Naive thymus-derived CD4-positive, alpha-beta T cell (primary cell): ENCODE measurements around the gene YWHAQ. TPM values are rescaled to one million over a fixed set of nuclear protein-coding genes. Genes with fewer than 3 reads are reported as not detected.

Experiments used
- ATAC-seq: fragments of 150-1000 bp; cut with Tn5 transposase; 2 replicates; pipeline ENCODE4 v1.10.0; 2021; ENCODE audit warnings: mild to moderate bottlenecking, moderate library complexity
- CTCF ChIA-PET: fragments of 350-600 bp; sonication (Branson Sonifier 250); formaldehyde crosslinking; loops from one replicate; lab custom pipeline; 2021; ENCODE audit warnings: antibody characterized with exemption; lab: Charles Lee
- POLR2A ChIA-PET: fragments of 350-600 bp; sonication (Branson Sonifier 250); formaldehyde crosslinking; loops from one replicate; lab custom pipeline; 2021; ENCODE audit warnings: antibody characterized with exemption, inconsistent platforms; lab: Charles Lee
- DNase-seq, 9 donors: peaks; one replicate each; pipeline versions ENCODE4 v3.0.0 to v3.0.0-alpha.2; 2020 to 2022; ENCODE audit warnings: mixed read lengths in 1 of 9
- H3K27ac ChIP-seq: one replicate; pipeline ENCODE4 v1.7.0; 2013; ENCODE audit warnings: mild to moderate bottlenecking, low read depth, low read length, moderate library complexity
- H3K27me3 ChIP-seq, 2 donors: one replicate each; pipeline ENCODE4 v1.7.0; 2013; ENCODE audit warnings: low read length in 2 of 2, mild to moderate bottlenecking in 2 of 2, moderate library complexity in 2 of 2; ENCODE audit not compliant: control insufficient read depth in 2 of 2, insufficient read depth in 2 of 2
- H3K36me3 ChIP-seq, 3 experiments: 1 replicate in 2 of 3; 2 replicates in 1 of 3; pipeline ENCODE4 v1.7.0; 2013; ENCODE audit warnings: low read length in 3 of 3, mild to moderate bottlenecking in 3 of 3, moderate library complexity in 1 of 3; ENCODE audit not compliant: insufficient read depth in 3 of 3, control insufficient read depth in 2 of 3
- H3K4me1 ChIP-seq, 2 donors: one replicate each; pipeline ENCODE4 v1.7.0; 2013; ENCODE audit warnings: low read length in 2 of 2, mild to moderate bottlenecking in 2 of 2, moderate library complexity in 1 of 2; ENCODE audit not compliant: control insufficient read depth in 2 of 2, insufficient read depth in 2 of 2
- H3K4me3 ChIP-seq: 2 replicates; pipeline ENCODE4 v1.7.0; 2013; ENCODE audit warnings: mild to moderate bottlenecking, low read length
- H3K9me3 ChIP-seq, 3 experiments: 1 replicate in 2 of 3; 2 replicates in 1 of 3; pipeline ENCODE4 v1.7.0; 2013; ENCODE audit warnings: low read length in 3 of 3; ENCODE audit not compliant: control insufficient read depth in 2 of 3
- H3K27ac Mint-ChIP-seq, 9 donors: one replicate each; pipeline ENCODE4 v1.8.0; 2020 to 2022; ENCODE audit warnings: mixed read lengths in 9 of 9, mild to moderate bottlenecking in 8 of 9, moderate library complexity in 5 of 9, inconsistent platforms in 2 of 9
- H3K27me3 Mint-ChIP-seq, 5 donors: one replicate each; pipeline ENCODE4 v1.8.0; 2021 to 2022; ENCODE audit warnings: mixed read lengths in 5 of 5, mild to moderate bottlenecking in 1 of 5
- H3K36me3 Mint-ChIP-seq, 5 donors: one replicate each; pipeline ENCODE4 v1.8.0; 2020 to 2022; ENCODE audit warnings: mixed read lengths in 5 of 5, mild to moderate bottlenecking in 3 of 5, inconsistent platforms in 1 of 5
- H3K4me1 Mint-ChIP-seq, 7 donors: one replicate each; pipeline ENCODE4 v1.8.0; 2020 to 2022; ENCODE audit warnings: mixed read lengths in 7 of 7, mild to moderate bottlenecking in 3 of 7, inconsistent platforms in 1 of 7
- H3K4me3 Mint-ChIP-seq, 10 donors: one replicate each; pipeline ENCODE4 v1.8.0; 2020 to 2022; ENCODE audit warnings: mild to moderate bottlenecking in 10 of 10, mixed read lengths in 10 of 10, moderate library complexity in 6 of 10, inconsistent platforms in 2 of 10
- H3K9me3 Mint-ChIP-seq, 11 donors: one replicate each; pipeline ENCODE4 v1.8.0; 2020 to 2022; ENCODE audit warnings: mixed read lengths in 11 of 11, mild to moderate bottlenecking in 4 of 11, inconsistent platforms in 1 of 11, moderate library complexity in 1 of 11
- intact Hi-C, 2 donors: fragments of 100-400 bp; cut with micrococcal nuclease; formaldehyde crosslinking; loops; one replicate each; pipeline ENCODE4 v1.15.1; 2023
- polyA plus RNA-seq, 2 donors: library from polyadenylated mRNA; unstranded; fragments of 300-500 nt; fragmentation: Illumina TruSeq; gene quantifications; one replicate each; pipeline ENCODE4 v1.2.3, GENCODE V29; 2021
- total RNA-seq, 6 experiments: library from RNA in 5 of 6; stranded (reverse) in 5 of 6; gene quantifications; 1 replicate in 5 of 6; 2 replicates in 1 of 6; pipeline ENCODE4 v1.2.3 and lab custom pipeline; 2021 to 2026

Gene YWHAQ
- total and polyA plus RNA-seq, 7 experiments from 2014 or later, result 67.3 to 189 (median 118) TPM

DNA sequence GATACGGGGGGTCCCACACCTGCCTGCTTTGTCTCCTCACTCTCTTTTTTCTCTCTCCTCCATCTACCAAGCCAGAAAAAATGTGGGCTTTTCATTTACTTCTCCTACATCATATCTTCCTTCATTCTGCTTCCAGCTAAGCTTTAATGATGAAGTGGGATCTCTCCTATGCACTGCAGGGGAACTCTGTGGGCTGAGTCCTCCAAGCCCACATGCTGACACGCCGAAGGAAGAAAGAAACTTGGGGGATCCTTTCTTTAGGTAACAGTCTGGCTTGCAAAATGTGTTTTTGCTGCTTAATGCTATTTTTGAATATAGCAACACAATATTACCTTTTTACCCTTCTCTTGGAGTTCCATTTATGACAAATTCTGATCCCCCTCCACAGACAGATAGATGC is 33.6 kb upstream of the YWHAQ start:
- intact Hi-C loops, result no loop called here
- CTCF ChIA-PET, result no interaction called here
- Histone ChIP-seq H3K4me3 (no peak overlapping the region), H3K27me3 (no peaks in the 10 kb centered on the region), H3K4me1 (peaks cover 0 to 4% of the 10 kb centered on the region in 2 donors), H3K27ac (no peak overlapping the region), H3K9me3 (no peaks in the 10 kb centered on the region), H3K36me3 (no peaks in the 10 kb centered on the region)
- H3K4me1 Mint-ChIP-seq, result peaks cover 0 to 4% (median 0%) of the 10 kb centered on the region in 7 donors
- H3K9me3 Mint-ChIP-seq, result no peaks in the 10 kb centered on the region
- POLR2A ChIA-PET, result interaction anchor here (0.6 kb wide), 1 partner anchor 50 kb away, joined by 3 read pairs; no protein-coding TSS in a partner anchor
- no peak overlapping the region for H3K4me3 Mint-ChIP-seq
- peaks cover 0 to 15% (median 0%) of the 10 kb centered on the region in 5 donors for H3K27me3 Mint-ChIP-seq
- no peak for DNase-seq
- H3K36me3 Mint-ChIP-seq, result no peaks in the 10 kb centered on the region
- H3K27ac Mint-ChIP-seq, result peak overlapping the region in 1 of 9 donors; percentile 8
- no peak for ATAC-seq

DNA sequence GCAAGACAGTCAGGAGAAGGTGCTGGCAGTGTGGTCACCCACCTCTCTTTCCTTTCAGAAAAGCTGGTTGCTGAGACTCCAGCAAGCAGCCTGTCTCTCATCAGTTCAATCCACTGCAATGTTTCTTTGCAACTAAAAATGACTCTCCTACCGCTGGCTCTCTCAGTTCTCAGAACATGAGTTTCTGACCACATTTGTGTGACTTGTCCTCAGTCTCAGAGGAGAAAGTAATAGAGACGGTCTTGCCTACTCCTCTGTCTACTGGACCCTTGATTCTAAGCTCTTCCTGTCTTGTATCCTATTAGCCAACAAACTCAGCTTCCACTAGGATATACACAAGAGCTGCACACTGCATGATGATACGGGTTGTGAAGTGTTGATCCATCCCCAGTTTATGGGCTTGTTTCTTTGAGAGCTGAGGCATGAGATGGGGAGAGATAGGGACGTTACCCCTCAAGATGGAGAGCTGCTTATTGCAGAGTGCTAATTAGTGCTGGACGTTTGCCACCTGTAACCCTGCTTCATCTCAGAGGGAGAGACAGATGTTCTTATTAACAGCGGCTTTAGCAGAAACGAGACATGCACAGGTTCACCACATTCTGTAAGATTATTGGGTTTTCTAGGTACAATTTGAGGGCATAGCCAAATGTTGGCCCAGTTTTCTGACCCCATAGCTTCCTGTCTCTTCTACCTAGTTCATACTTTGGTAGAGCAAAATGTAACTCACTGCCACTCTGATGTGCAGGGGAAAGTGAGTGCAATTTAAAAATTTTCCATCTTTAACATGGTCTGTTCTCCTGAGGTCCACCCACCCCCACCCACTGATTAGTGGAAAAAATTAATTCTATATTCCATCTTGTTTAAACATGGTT is 32.4 kb upstream of the YWHAQ start:
- H3K4me3 ChIP-seq, result no peak overlapping the region
- H3K9me3 Mint-ChIP-seq, result no peaks in the 10 kb centered on the region
- DNase-seq, result no peak
- H3K4me1 Mint-ChIP-seq, result peaks cover 0 to 4% (median 0%) of the 10 kb centered on the region in 7 donors
- H3K27ac Mint-ChIP-seq, result no peak overlapping the region
- H3K9me3 ChIP-seq, result no peaks in the 10 kb centered on the region
- H3K27me3 ChIP-seq, result no peaks in the 10 kb centered on the region
- no peak overlapping the region for H3K27ac ChIP-seq
- H3K4me1 ChIP-seq, result peaks cover 0 to 4% of the 10 kb centered on the region in 2 donors
- ChIA-PET CTCF (no interaction called here), POLR2A (no interaction called here)
- no peaks in the 10 kb centered on the region for H3K36me3 ChIP-seq
- intact Hi-C loops, result no loop called here
- ATAC-seq, result no peak
- no peaks in the 10 kb centered on the region for H3K36me3 Mint-ChIP-seq
- peaks cover 0 to 15% (median 0%) of the 10 kb centered on the region in 5 donors for H3K27me3 Mint-ChIP-seq
- H3K4me3 Mint-ChIP-seq, result no peak overlapping the region

DNA sequence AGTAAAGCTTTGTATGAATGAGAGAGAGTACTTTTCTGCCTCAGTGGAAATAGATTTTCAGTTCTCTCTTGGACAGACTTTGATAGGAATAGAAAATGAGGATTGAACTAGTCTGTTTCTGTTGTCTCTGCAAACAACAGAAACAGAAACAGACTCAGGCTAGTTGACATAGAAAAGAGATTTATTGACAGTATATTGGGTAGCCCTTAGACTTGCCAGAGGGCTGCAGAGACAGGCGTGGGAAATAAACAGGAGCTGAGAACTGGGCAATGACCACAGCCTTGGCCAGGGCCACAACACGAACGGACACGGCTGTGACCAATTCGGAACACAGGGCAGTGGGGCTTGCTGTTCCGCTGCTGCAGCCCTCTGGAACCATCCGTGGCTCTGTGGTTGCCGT is 30.5 kb upstream of the YWHAQ start:
- no peak overlapping the region for H3K4me3 Mint-ChIP-seq
- H3K27ac ChIP-seq, result no peak overlapping the region
- no peak overlapping the region for H3K4me3 ChIP-seq
- intact Hi-C loops, result no loop called here
- ATAC-seq, result no peak
- no peak for DNase-seq
- no peaks in the 10 kb centered on the region for H3K36me3 ChIP-seq
- H3K4me1 Mint-ChIP-seq, result peaks cover 0 to 14% (median 0%) of the 10 kb centered on the region in 7 donors
- no peaks in the 10 kb centered on the region for H3K9me3 ChIP-seq
- peaks cover 0 to 10% (median 0%) of the 10 kb centered on the region in 5 donors for H3K27me3 Mint-ChIP-seq
- H3K9me3 Mint-ChIP-seq, result no peaks in the 10 kb centered on the region
- H3K27me3 ChIP-seq, result no peaks in the 10 kb centered on the region
- CTCF ChIA-PET, result no interaction called here
- peaks cover 0 to 4% of the 10 kb centered on the region in 2 donors for H3K4me1 ChIP-seq
- no peak overlapping the region for H3K27ac Mint-ChIP-seq
- POLR2A ChIA-PET, result no interaction called here
- peaks cover 0 to 1% (median 0%) of the 10 kb centered on the region in 5 donors for H3K36me3 Mint-ChIP-seq

DNA sequence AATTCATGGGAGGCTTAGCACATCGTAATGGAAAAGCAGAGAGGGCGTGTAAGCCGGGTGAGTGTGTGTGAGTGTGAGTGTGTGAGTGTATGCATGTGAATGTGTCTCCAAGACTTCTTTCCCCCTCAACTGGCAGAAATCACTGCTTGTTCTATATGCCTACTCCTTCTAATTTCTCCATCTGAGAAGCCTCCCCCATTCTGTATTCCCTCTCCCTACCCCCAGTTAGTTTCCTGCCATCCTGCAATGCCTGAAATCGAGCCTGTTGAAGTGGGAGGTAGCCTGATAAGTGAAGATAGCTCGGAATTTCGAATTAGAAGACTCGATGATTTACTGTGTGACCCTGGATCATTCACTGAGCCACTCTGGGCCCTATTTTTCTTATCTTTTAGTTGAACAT is 30.0 kb upstream of the YWHAQ start:
- H3K9me3 Mint-ChIP-seq, result no peaks in the 10 kb centered on the region
- Histone ChIP-seq H3K27me3 (no peaks in the 10 kb centered on the region), H3K27ac (no peak overlapping the region), H3K4me3 (no peak overlapping the region), H3K4me1 (peaks cover 0 to 6% of the 10 kb centered on the region in 2 donors), H3K9me3 (no peaks in the 10 kb centered on the region), H3K36me3 (no peaks in the 10 kb centered on the region)
- peaks cover 0 to 19% (median 0%) of the 10 kb centered on the region in 7 donors for H3K4me1 Mint-ChIP-seq
- H3K27me3 Mint-ChIP-seq, result peaks cover 0 to 10% (median 0%) of the 10 kb centered on the region in 5 donors
- no peak for ATAC-seq
- H3K27ac Mint-ChIP-seq, result peak overlapping the region in 1 of 9 donors; percentile 31
- peaks cover 0 to 1% (median 0%) of the 10 kb centered on the region in 5 donors for H3K36me3 Mint-ChIP-seq
- intact Hi-C loops, result no loop called here
- ChIA-PET POLR2A (no interaction called here), CTCF (no interaction called here)
- DNase-seq, result no peak
- H3K4me3 Mint-ChIP-seq, result no peak overlapping the region

DNA sequence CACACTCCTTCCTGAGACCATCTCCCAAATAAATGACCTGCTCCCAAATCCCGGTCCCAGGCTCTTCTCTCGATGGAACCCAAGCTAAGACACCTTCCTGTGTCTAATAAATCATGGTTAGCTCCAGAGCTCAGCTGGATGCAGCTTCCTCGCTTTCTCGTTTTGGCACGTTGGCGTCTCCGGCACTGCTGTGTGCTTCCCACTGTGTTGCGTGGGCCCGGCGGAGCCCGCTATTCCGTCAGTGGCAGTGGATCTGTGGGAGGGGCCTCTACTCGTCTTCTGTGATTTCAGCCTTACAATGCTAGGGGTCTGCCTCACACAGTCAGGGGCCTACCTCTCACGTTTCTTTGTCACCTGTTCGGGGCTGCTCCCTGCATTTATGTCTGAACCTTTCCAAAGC is 29.4 kb upstream of the YWHAQ start:
- ChIA-PET CTCF (no interaction called here), POLR2A (no interaction called here)
- Histone ChIP-seq H3K27me3 (no peaks in the 10 kb centered on the region), H3K27ac (no peak overlapping the region), H3K36me3 (no peaks in the 10 kb centered on the region), H3K9me3 (no peaks in the 10 kb centered on the region), H3K4me3 (no peak overlapping the region), H3K4me1 (peaks cover 0 to 12% of the 10 kb centered on the region in 2 donors)
- Mint-ChIP-seq H3K9me3 (no peaks in the 10 kb centered on the region), H3K36me3 (peaks cover 0 to 1% (median 0%) of the 10 kb centered on the region in 5 donors), H3K27ac (no peak overlapping the region), H3K27me3 (peaks cover 0 to 9% (median 0%) of the 10 kb centered on the region in 5 donors), H3K4me1 (peaks cover 0 to 25% (median 0%) of the 10 kb centered on the region in 7 donors), H3K4me3 (no peak overlapping the region)
- ATAC-seq, result no peak
- intact Hi-C loops, result no loop called here
- DNase-seq, result no peak

DNA sequence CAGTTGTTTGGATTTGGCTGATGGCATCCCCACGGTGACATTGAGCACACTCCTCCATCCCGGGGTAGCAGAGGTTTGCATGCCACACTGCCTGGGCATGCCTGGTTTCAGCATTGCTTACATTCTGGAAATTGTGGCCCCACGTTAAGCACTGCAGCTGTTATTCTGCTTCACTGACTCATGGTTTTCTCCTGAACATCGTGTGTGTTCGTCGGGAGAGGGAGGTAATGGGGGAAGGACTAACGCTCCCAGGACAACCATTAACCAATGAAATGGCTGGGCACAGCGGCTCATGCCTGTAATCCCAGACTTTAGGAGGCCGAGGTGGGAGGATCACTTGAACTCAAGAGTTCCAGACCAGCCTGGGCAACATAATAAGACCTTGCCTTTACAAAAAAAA is 28.2 kb upstream of the YWHAQ start:
- CTCF ChIA-PET, result no interaction called here
- Histone ChIP-seq H3K4me3 (no peak overlapping the region), H3K4me1 (peaks cover 0 to 15% of the 10 kb centered on the region in 2 donors), H3K27ac (no peak overlapping the region), H3K9me3 (no peaks in the 10 kb centered on the region), H3K27me3 (no peaks in the 10 kb centered on the region), H3K36me3 (no peaks in the 10 kb centered on the region)
- Mint-ChIP-seq H3K27ac (peak overlapping the region in 1 of 9 donors; percentile 23), H3K36me3 (peaks cover 0 to 1% (median 0%) of the 10 kb centered on the region in 5 donors), H3K4me1 (peaks cover 0 to 33% (median 0%) of the 10 kb centered on the region in 7 donors), H3K9me3 (peaks cover 0 to 1% (median 0%) of the 10 kb centered on the region in 11 donors), H3K27me3 (peaks cover 0 to 2% (median 0%) of the 10 kb centered on the region in 5 donors), H3K4me3 (no peak overlapping the region)
- POLR2A ChIA-PET, result no interaction called here
- no peak for ATAC-seq
- intact Hi-C loops, result no loop called here
- DNase-seq, result no peak
